GM21423 (cell line): ENCODE measurements around the gene ARHGAP10.
A peak's percentile ranks its signal among the peaks of the same experiment; 100 is the strongest.

Experiments
- ATAC-seq: cut with Tn5 transposase; IDR thresholded peaks from one replicate; pipeline ENCODE4 v1.9.1; 2021; ENCODE audit warnings: mild to moderate bottlenecking, moderate library complexity; ENCODE audit not compliant: unreplicated experiment

The ARHGAP10 gene

DNA sequence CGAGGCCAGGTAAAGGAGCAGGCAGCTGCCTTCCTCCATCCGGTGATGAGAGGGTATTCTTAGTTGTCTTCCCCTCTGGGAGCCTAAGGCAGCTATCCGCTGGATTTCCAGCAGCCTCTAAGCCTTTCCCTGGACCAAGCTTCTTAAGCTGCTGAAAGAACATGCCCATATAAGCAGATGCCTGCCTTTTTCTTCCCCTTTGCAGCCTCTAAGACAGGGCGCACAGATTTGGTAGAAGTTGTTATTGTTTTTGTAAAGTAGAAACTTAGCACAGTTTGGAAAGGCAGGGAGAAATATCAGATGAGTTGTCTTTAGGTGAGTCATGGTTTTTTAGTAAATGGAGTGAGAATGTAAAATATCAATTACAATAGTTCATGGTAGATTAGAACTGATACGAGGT is 210.8 kb downstream of the ARHGAP10 start:
- peak; percentile 35 for ATAC-seq

- ATAC-seq = peak; percentile 88
These were observed 211.3 kb downstream of the ARHGAP10 start for GRCh38 chr4:147943159-147943638.

DNA sequence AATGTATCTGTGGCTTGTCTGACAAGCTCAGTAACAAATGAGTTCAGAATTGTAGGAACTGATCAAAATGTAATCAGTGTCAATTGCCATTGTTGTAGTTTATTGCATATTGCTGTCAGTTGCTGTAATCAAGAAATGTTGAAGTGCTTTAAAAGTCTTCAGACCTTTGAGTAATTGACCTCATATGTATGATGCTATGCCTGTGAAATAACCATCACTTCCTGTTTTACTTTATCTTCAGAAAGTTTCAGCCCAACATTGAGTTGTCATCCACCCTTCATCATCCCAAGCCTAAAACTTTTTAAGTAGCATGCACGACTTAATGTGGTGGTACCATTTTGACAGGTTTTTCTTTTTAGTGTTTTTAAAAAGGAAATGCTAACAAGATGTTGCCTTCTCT is 212.4 kb downstream of the ARHGAP10 start:
- peak; percentile 35 for ATAC-seq

DNA sequence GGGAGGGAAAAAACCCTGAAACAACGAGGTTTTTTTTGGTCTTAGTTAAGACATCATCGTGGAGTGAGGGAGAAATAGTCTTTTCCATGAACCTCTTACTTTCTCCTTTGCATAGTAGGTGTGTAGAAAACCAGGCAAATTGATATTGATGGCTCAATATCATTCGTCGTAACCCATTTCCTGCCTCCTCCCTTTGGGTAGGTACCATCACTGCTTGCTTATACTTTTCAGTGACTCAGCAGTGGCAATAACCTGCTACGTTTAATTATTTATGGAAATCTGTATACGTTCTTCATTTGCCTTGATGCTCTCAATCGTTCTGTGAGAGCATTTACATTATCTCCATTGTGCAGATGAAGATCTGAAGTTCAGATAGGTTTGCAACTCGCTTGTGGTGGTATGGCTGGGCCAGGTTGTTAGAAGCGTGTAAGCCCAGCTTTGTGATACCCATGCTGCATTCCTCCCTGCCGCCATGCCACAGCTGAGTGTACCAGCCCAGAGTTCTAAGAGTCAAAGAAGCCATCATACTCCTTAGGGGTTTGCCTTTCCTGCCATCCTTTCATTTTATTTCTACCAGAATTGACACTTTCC is 212.9 kb downstream of the ARHGAP10 start:
- ATAC-seq = no peak

GRCh38 chr4:147948336-147948735 is 216.4 kb downstream of the ARHGAP10 start:
- no peak for ATAC-seq

DNA sequence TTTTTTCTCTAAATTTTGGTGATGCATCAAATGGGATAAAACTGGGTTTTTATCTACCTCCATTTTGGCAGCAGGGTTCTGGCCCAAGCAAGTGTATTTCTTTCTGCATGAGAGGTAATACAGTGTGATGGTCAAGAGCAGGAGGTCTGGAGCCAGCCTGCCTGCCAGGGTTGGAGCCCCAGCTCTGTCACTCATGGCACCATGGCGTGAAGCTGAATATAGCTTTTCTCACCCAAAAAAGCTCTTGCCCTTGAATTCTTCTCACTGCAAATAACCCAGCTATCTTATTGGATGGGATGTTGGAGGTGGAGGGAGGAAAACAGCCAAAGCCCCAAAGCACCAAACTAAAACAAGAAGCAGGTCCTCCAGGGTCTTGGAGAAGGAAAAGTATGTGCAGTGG is 218.4 kb downstream of the ARHGAP10 start:
- ATAC-seq = no peak

- no peak for ATAC-seq
These were observed 219.0 kb downstream of the ARHGAP10 start for GRCh38 chr4:147950841-147951240.

DNA sequence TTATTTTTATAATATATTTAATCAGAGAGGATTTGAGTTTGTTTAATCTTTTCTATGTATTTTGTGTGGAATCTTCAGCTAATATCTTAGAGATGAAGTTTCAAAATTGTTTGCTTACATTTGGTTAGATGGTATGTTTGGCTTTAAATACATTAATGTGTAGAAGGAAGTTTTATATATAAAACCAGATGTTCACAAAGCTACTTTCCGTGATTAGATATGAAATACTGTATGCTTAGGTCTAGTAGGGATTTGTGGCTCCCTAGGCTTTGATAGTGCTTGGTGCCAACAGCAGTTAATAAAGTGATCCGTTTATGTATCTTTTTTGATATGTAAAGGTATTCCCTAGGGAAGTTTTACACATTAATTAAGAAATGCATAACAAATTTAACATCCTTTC is 223.0 kb downstream of the ARHGAP10 start:
- no peak for ATAC-seq

DNA sequence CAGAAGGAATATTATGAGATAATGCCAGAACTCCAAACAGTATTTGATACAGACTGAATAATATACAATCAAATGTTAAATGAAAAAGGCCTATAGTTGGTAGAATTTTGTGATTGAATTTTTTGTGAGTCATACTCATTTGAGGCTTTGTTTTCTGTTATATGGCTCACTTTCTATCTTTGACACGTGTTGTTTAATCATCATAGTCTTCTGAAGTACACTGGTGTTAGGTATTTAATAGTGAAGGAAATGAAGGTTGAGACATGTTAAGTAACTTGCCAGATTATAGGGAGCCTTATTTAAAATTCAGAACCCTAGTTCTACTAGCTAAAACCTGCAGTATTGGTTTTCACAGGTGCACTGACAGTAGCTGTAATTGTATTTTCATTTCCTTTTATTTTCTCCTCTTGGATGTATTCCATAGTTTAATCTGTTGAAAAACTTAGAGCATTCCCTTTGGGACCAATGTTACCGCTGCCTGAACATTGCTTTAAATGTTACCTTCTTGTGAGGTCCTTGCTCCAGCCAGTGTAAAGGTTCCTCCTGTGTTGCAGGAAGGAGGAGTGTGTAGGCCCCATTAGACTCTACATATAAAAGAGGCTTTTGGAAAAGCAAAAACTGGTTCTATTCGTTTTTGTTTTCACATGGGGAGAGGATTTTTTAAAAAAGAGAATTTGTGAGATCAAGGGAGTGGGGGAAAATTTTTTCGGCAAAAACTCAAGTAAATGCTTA is 224.1 kb downstream of the ARHGAP10 start:
- ATAC-seq = no peak

DNA sequence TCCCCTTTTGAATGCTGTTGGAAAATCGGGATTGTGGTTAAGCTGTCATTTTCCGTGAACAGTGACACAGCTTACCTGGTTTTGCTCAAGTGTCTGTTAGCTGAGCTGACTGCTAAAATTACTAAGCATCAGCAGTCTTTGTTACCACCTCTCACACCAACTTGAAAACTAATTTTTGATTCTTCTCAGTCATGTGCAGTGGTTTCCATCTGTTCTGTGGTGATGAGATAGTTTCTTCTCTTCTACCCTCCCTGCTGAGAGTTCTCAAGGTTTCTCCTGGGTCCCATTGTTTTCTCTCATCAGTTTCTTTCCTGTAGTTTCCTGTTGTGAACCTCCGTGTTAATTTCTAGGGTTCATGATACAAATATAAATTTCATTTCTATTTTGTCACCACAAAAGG is 225.6 kb downstream of the ARHGAP10 start:
- ATAC-seq = no peak

DNA sequence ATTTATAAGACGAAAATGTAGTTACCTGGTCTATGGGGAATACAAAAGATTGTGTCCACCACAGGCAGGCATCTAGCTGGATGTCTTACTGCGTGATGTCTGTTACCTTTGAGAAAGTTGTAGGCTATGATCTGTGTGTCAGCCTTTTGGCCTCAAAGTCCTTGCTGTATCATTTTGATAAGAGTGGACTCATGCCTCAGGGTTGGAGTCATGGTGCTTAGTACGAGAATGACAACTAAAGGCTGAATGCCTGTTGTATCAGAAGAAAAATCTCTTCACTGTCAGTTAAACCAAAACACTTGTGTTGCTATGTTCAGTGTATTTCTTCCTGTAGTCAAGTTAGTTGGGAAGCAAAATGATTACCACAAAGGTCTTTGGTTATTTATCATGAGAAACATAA is 226.2 kb downstream of the ARHGAP10 start:
- ATAC-seq = no peak

DNA sequence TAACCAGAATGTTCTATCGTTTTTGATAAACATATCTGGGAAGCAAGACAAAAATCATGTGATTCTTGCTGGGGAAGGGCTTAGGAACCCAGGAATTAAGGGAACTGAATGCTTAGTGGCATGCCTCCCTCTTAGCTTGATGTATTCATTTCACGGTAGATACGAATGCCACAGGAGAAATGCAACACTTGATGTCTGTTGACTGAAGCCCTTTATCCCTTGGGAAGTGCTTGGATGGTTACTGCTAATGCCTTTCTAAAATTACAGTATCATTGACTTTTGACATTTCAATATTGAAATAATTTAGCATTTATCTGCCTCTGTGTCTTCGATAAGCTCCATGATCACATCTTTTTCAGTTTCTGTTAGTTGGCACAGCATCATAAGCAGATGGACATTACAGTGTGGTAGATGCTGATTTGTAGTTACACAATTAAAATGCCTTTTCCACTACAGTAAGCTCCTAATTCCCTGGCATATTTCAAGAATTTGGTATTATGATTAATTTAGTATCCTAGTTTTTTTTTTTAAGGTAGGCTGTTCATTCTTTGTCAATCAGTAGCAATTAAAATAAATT is 226.7 kb downstream of the ARHGAP10 start:
- no peak for ATAC-seq

DNA sequence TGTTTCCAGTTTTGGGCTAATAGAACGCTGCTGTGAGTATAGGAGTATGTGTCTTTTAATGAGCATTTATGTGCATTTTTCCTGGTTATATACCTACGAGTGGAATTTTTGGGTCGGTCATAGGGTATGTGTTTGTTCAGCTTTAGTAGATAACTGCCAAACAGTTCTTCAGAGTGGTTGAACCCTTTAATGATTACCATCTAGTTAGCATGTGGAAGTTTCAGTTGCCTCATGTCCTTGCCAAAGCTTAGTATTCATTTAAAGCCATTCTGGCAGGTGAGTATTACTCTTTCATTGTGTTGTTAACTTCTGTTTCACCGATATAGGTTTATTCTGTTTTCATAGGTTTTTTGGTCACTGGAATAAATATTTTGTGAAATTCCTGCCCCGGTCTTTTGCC is 229.1 kb downstream of the ARHGAP10 start:
- ATAC-seq = peak; percentile 95

DNA sequence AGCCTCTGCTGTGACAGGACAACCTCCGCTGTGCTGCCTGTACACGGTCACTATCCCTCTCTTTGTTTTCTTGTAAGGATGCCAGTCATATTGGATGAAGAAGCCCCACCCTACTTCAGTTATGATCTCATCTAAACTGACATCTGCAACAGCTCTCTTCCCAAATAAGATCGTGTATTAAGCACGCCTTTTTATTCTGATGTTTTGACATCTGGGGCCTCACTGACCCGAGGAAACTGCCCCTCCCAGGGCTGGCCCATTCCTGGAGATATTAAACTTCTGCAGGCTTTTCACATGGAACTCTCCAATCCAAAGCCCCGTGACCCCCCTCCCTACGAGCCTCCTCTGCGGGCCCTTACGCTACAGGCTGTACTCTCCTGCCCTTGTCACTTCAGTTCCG is 232.0 kb downstream of the ARHGAP10 start:
- no peak for ATAC-seq

DNA sequence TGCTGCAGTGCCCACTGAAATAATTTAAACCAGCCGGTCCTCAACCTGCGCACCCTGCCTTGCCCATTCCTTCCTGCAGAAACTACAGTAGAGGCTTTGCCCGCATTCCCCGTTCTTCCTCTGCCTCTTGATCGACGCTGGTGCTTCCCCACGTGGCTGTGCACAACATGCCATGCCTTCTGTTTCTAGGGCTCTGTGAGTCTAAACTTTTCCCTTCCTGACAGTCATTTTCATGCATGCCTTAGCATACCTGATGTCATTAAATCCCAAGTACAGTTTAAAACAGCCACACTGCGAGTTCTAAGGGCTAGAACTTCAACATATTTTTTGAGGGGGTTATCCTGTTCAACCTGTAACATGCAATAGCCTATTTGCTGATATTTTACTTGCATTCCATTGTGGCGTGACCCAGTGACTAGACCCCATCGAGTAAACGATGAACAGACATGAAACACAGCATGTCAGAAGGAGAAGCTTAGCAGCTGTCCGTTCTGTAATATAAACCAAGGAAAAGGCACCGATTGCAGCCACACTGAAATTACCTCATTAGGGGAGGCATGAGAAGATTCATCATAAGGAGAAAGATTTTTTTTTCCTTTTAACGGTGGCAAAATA is 232.5 kb downstream of the ARHGAP10 start:
- ATAC-seq = no peak

GRCh38 chr4:147965056-147965455 is 233.2 kb downstream of the ARHGAP10 start:
- no peak for ATAC-seq

GRCh38 chr4:147965873-147966272 is 234.0 kb downstream of the ARHGAP10 start:
- ATAC-seq = no peak

DNA sequence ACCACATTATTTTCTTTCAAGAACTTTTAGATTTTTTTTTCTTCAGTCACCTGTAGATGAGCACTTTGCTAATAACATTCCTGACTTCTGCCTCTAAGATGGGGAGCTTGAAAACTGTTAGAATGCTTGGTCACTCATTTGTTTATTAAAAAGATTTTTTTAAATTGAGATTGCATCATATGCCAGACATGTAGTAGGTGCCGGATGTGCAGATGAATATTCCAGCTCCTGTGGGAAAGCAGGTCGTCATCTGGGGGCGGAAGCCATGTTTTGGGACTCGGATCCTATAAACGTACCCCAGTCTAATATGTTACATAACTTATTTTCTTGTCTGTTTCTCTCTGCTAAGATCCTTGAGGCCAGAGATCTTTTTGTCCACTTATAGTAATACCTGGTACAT is 236.8 kb downstream of the ARHGAP10 start:
- ATAC-seq = no peak

DNA sequence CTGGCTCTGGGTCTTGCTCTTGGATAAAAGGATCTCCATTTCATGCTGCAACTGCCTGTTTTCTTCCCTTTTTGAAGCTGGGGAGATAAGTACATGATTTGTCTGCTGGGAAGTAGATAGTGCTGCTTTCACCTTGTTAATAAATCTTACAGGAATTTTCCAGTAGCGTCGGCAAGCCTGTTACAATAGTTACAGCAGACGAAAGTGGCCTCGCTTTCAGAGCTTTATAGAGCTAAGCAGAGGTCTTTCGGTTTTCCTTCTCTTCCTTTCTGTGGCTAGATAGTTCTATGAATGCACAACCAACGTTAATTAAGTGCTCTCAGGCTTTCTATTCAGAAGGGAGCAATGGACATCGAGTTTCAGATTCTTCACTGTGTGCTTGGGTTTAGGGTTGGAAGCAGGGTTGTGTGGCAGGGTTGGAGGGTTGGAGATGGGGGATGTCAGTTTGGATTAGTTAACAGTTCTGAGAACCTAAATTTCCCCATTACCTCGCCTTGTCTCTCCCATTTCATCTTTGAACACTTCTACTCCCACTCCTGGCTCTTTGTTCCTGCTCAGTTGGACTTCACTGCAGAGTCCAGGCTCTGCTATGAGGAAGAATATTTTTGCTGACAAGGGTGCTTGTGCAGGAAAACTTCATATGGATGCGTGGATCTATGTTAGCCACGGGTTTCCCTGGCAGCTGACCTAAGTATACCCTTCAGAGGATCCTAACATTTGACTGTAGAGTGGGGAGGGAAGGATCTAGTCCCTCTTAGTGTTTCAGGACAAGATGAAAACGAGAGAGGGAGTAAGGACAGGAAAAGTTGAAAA is 237.9 kb downstream of the ARHGAP10 start:
- ATAC-seq = peak; percentile 71

DNA sequence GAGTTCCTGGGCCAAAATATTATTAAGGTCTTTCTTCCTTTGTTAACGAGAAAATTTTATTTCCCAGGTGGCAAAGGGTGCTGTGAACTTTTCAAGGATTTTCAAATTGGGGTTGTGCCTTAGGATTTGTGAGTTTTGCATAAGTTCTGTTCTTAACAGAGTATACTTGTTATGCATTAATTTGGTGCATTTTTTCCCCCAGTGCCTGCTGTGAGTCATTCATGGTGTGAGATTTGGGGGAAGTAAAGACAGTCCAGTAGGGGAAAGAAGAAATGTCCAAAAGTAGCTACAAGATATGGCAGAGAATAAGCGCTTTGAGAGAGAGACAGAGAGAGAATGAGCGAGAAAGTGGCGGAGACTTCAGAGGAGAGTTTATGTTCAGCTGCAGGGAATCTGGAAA is 239.2 kb downstream of the ARHGAP10 start:
- no peak for ATAC-seq

DNA sequence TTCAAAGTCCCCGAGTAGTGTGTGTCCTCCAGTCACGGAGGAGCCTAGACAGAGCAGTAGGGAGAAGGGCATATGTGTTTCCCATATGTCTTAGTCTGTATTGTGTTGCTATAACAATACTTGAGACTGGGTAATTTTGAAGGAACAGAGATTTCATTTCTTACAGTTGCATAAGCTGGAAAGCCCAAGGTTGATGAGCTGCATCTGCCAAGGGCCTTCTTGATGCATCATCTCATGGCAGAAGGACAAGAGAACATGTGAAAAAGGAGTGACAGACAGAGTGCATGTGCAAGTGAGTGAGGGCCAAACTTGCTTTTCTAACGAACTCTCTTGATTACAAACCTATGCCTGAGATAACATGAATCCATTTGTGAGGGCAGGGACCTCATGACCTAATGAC is 243.4 kb downstream of the ARHGAP10 start:
- no peak for ATAC-seq
